SK-N-SH treated with all-trans-retinoic acid at 6 μM for 48 hours (cell line): ENCODE results near the gene OTOF.

Source experiments
- ARNTL ChIP-seq: fragments of 450-650 bp; formaldehyde crosslinking; IDR thresholded peaks from 2 replicates; pipeline ENCODE4 v1.5.0; 2020; ENCODE audit warnings: low read depth, mild to moderate bottlenecking, moderate library complexity, borderline replicate concordance
- BACH2 ChIP-seq: fragments of 250-450 bp; sonication (Bioruptor Pico); IDR thresholded peaks from 2 replicates; pipeline ENCODE4 v1.9.0; 2021; ENCODE audit warnings: mild to moderate bottlenecking, borderline replicate concordance
- GLIS3 ChIP-seq: fragments of 250-450 bp; sonication (Bioruptor Pico); IDR thresholded peaks from 2 replicates; pipeline ENCODE4 v1.5.0; 2020; ENCODE audit warnings: mild to moderate bottlenecking, moderate library complexity
- ISL1 ChIP-seq: fragments of 250-450 bp; sonication (Bioruptor Pico); IDR thresholded peaks from 2 replicates; pipeline ENCODE4 v2.1.2; 2022; ENCODE audit warnings: mild to moderate bottlenecking, moderate library complexity
- RARB ChIP-seq: fragments of 250-450 bp; sonication (Bioruptor Pico); IDR thresholded peaks from 2 replicates; pipeline ENCODE4 v1.8.0; 2021; ENCODE audit warnings: mild to moderate bottlenecking, moderate library complexity
- SNAI2 ChIP-seq: fragments of 250-450 bp; sonication (Bioruptor Pico); IDR thresholded peaks from 2 replicates; pipeline ENCODE4 v1.5.0; 2020; ENCODE audit warnings: mild to moderate bottlenecking, moderate library complexity
- ZFP30 ChIP-seq: fragments of 450-650 bp; formaldehyde crosslinking; IDR thresholded peaks from 2 replicates; pipeline ENCODE4 v1.5.0; 2022; ENCODE audit warnings: mild to moderate bottlenecking, moderate library complexity
- TF ChIP-seq, protein P1 (sequence below): fragments of 250-450 bp; sonication (Bioruptor Pico); IDR thresholded peaks from 2 replicates; pipeline ENCODE4 v1.5.1; 2020; ENCODE audit warnings: low read depth, mild to moderate bottlenecking, moderate library complexity

DNA sequence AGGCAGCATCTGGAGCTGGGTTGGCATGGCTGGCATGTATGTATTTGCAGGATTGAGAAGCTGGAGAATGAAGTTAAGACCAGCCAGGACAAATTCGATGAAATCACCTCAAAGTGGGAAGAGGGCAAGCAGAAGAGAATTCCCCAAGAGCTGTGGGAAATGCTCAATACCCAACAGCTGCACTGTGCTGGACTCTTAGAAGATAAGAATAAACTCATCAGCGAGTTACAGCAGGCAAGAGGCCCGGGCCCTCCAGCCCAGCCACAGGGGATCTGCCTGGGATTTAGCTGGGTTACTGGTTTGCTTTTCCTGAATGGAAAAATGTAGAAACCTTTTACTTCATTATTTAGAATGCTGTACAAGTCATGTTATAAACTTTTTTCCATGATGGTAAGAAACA lies 53.7 kb downstream of the OTOF start:
- TF ChIP-seq ISL1 (CRISPR knock-in tag) (no peak), RARB (CRISPR knock-in tag) (no peak), SNAI2 (CRISPR knock-in tag) (no peak), ARNTL (CRISPR knock-in tag) (no peak), GLIS3 (CRISPR knock-in tag) (no peak), ZFP30 (CRISPR knock-in tag) (no peak), BACH2 (CRISPR knock-in tag) (no peak)
- TF ChIP-seq, protein P1, sequence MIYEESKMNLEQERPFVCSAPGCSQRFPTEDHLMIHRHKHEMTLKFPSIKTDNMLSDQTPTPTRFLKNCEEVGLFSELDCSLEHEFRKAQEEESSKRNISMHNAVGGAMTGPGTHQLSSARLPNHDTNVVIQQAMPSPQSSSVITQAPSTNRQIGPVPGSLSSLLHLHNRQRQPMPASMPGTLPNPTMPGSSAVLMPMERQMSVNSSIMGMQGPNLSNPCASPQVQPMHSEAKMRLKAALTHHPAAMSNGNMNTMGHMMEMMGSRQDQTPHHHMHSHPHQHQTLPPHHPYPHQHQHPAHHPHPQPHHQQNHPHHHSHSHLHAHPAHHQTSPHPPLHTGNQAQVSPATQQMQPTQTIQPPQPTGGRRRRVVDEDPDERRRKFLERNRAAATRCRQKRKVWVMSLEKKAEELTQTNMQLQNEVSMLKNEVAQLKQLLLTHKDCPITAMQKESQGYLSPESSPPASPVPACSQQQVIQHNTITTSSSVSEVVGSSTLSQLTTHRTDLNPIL (CRISPR knock-in tag), result no peak
